ENCODE measurements around the gene GEN1.
A peak's percentile ranks its signal among the peaks of the same experiment; 100 is the strongest.

GEN1 gene

GRCh38 chr2:17805717-17806363 is 51.9 kb downstream of the GEN1 start:
- H3K9ac ChIP-seq (ENCODE audit: low read length), result no peak overlapping the region
- H3K4me2 ChIP-seq (ENCODE audit: low read depth, low read length), result no peak overlapping the region

GRCh38 chr2:17813010-17813741 is 59.2 kb downstream of the GEN1 start:
- no peaks in the 10 kb centered on the region for H3K9me3 ChIP-seq (replicated peaks; ENCODE audit: insufficient read depth, low read length)
- peak overlapping the region; percentile 58 for H3K4me2 ChIP-seq (ENCODE audit: low read depth, low read length)
- no peaks in the 10 kb centered on the region for H4K20me1 ChIP-seq (ENCODE audit: insufficient read depth, low read length)
- no peaks in the 10 kb centered on the region for H3K79me2 ChIP-seq (ENCODE audit: low read length)
- no peak overlapping the region for H3K27ac ChIP-seq (ENCODE audit: low read length)
- H2AFZ ChIP-seq (ENCODE audit: low read length), result no peak overlapping the region
- H3K9ac ChIP-seq (ENCODE audit: low read length), result no peak overlapping the region
- H3K27me3 ChIP-seq (replicated peaks; ENCODE audit: insufficient read depth, low read length), result no peaks in the 10 kb centered on the region
- no peaks in the 10 kb centered on the region for H3K36me3 ChIP-seq (replicated peaks; ENCODE audit: insufficient read depth, low read length)
- H3K9me2 ChIP-seq (replicated peaks; ENCODE audit: insufficient read depth, low read length), result no peaks in the 10 kb centered on the region
- H3K4me1 ChIP-seq (ENCODE audit: low read length), result peaks cover 16% of the 10 kb centered on the region
- DNase-seq, result no peak
- peak overlapping the region; percentile 2; the same call in 1 of the 2 replicates for H3K4me3 ChIP-seq (ENCODE audit: low read length)
- peaks cover 8% of the 10 kb centered on the region; the same call in 1 of the 2 replicates for H3F3A ChIP-seq (ENCODE audit: insufficient read depth, low read length)
- TF ChIP-seq CTCF (IDR thresholded peaks at IDR 0.05; ENCODE audit: low read length) (no peak), EZH2phosphoT487 (IDR thresholded peaks at IDR 0.05; ENCODE audit: low read length) (no peak), EZH2 (optimal IDR thresholded peaks at IDR 0.05; ENCODE audit: low read depth, low read length) (no peak)

More at GRCh38 chr2:17805717-17806363, 51.9 kb downstream of the GEN1 start:
- Histone ChIP-seq H3K27me3 (replicated peaks; ENCODE audit: insufficient read depth, low read length) (no peaks in the 10 kb centered on the region), H3K79me2 (ENCODE audit: low read length) (no peaks in the 10 kb centered on the region), H3F3A (ENCODE audit: insufficient read depth, low read length) (no peaks in the 10 kb centered on the region), H3K9me3 (replicated peaks; ENCODE audit: insufficient read depth, low read length) (no peaks in the 10 kb centered on the region), H4K20me1 (ENCODE audit: insufficient read depth, low read length) (no peaks in the 10 kb centered on the region), H3K9me2 (replicated peaks; ENCODE audit: insufficient read depth, low read length) (no peaks in the 10 kb centered on the region), H3K27ac (ENCODE audit: low read length) (no peak overlapping the region), H3K4me1 (ENCODE audit: low read length) (no peaks in the 10 kb centered on the region; the same call in 1 of the 2 replicates), H3K36me3 (replicated peaks; ENCODE audit: insufficient read depth, low read length) (no peaks in the 10 kb centered on the region), H2AFZ (ENCODE audit: low read length) (no peak overlapping the region), H3K4me3 (ENCODE audit: low read length) (no peak overlapping the region)
- no peak for DNase-seq
- TF ChIP-seq EZH2 (optimal IDR thresholded peaks at IDR 0.05; ENCODE audit: low read depth, low read length) (no peak), CTCF (IDR thresholded peaks at IDR 0.05; ENCODE audit: low read length) (no peak), EZH2phosphoT487 (IDR thresholded peaks at IDR 0.05; ENCODE audit: low read length) (no peak)

- Histone ChIP-seq H2AFZ (ENCODE audit: low read length) (no peak overlapping the region), H3K27me3 (replicated peaks; ENCODE audit: insufficient read depth, low read length) (no peaks in the 10 kb centered on the region), H3F3A (ENCODE audit: insufficient read depth, low read length) (peaks cover 8% of the 10 kb centered on the region; the same call in 1 of the 2 replicates), H3K4me2 (ENCODE audit: low read depth, low read length) (peak overlapping the region; percentile 58), H4K20me1 (ENCODE audit: insufficient read depth, low read length) (no peaks in the 10 kb centered on the region), H3K9ac (ENCODE audit: low read length) (no peak overlapping the region), H3K9me3 (replicated peaks; ENCODE audit: insufficient read depth, low read length) (no peaks in the 10 kb centered on the region), H3K36me3 (replicated peaks; ENCODE audit: insufficient read depth, low read length) (no peaks in the 10 kb centered on the region), H3K27ac (ENCODE audit: low read length) (no peak overlapping the region), H3K9me2 (replicated peaks; ENCODE audit: insufficient read depth, low read length) (no peaks in the 10 kb centered on the region), H3K4me3 (ENCODE audit: low read length) (peak overlapping the region; percentile 2; the same call in 1 of the 2 replicates), H3K4me1 (ENCODE audit: low read length) (peaks cover 16% of the 10 kb centered on the region), H3K79me2 (ENCODE audit: low read length) (no peaks in the 10 kb centered on the region)
- peak; percentile 44 for DNase-seq
- no peak for TF ChIP-seq CTCF (IDR thresholded peaks at IDR 0.05; ENCODE audit: low read length)
Observed at GRCh38 chr2:17813742-17814473, 60.0 kb downstream of the GEN1 start.

All from MM.1S (cell line).